DND-41 (cell line): Measurements from ENCODE around the gene SI.

Experiments
- ATAC-seq: fragments of 200-7000 bp; cut with Tn5 transposase; 3 replicates; pipeline ENCODE4 v1.9.1; 2021; ENCODE audit warnings: low read depth; ENCODE audit not compliant: insufficient read depth
- DNase-seq: peaks from one replicate; pipeline ENCODE4 v3.0.0-alpha.2; 2020
- H2AFZ ChIP-seq: 2 replicates; pipeline ENCODE4 v1.6.0; 2012; ENCODE audit warnings: low read depth, low read length
- H3K27ac ChIP-seq: 2 replicates; pipeline ENCODE4 v1.5.1; 2012; ENCODE audit warnings: low read length, inconsistent platforms
- H3K27me3 ChIP-seq: fragments of 200-600 bp; sonication (generic); 2 replicates; pipeline ENCODE4 v1.6.0; 2012; ENCODE audit warnings: low read length, mild to moderate bottlenecking, inconsistent platforms; ENCODE audit not compliant: insufficient read depth, poor library complexity
- H3K36me3 ChIP-seq: 2 replicates; pipeline ENCODE4 v1.5.1; 2012; ENCODE audit warnings: low read length, inconsistent platforms; ENCODE audit not compliant: insufficient read depth
- H3K4me1 ChIP-seq: 2 replicates; pipeline ENCODE4 v1.5.1; 2012; ENCODE audit warnings: mild to moderate bottlenecking, low read length; ENCODE audit not compliant: insufficient read depth
- H3K4me2 ChIP-seq: 2 replicates; pipeline ENCODE4 v1.6.0; 2012; ENCODE audit warnings: mild to moderate bottlenecking, moderate library complexity, low read length, inconsistent platforms; ENCODE audit not compliant: insufficient read depth
- H3K4me3 ChIP-seq, 2 experiments: fragments of 200-600 bp in 1 of 2; shearing (Covaris generic) in 1 of 2; 2 replicates each; pipeline ENCODE4 v1.5.1; 2012 to 2016; ENCODE audit warnings: inconsistent platforms in 2 of 2, low read length in 2 of 2, mild to moderate bottlenecking in 2 of 2, low read depth in 1 of 2, moderate library complexity in 1 of 2
- H3K79me2 ChIP-seq: 2 replicates; pipeline ENCODE4 v1.6.0; 2012; ENCODE audit warnings: low read length, inconsistent platforms; ENCODE audit not compliant: insufficient read depth
- H3K9ac ChIP-seq: 2 replicates; pipeline ENCODE4 v1.6.0; 2012; ENCODE audit warnings: low read depth, mild to moderate bottlenecking, inconsistent platforms, low read length, moderate library complexity
- H3K9me3 ChIP-seq: 2 replicates; pipeline ENCODE4 v1.5.1; 2012; ENCODE audit warnings: low read length, moderate library complexity, mild to moderate bottlenecking, inconsistent platforms; ENCODE audit not compliant: insufficient read depth, severe bottlenecking
- H4K20me1 ChIP-seq: 2 replicates; pipeline ENCODE4 v1.6.0; 2012; ENCODE audit warnings: low read length; ENCODE audit not compliant: insufficient read depth
- CTCF ChIP-seq: IDR thresholded peaks from 2 replicates; pipeline ENCODE4 v1.5.1; 2012; ENCODE audit warnings: borderline replicate concordance, low read length, moderate library complexity, mild to moderate bottlenecking; ENCODE audit not compliant: poor library complexity, severe bottlenecking; ENCODE audit errors: extremely low read depth
- EZH2 ChIP-seq: IDR thresholded peaks from 3 replicates; pipeline ENCODE4 v1.6.1; 2012; ENCODE audit warnings: borderline replicate concordance, low read depth, mild to moderate bottlenecking, moderate library complexity, low read length, inconsistent platforms; ENCODE audit not compliant: severe bottlenecking

Gene SI

GRCh38 chr3:165082650-165083049, 4.4 kb upstream of the SI start:
- H3K9me3 ChIP-seq: no peaks in the 10 kb centered on the region
- DNase-seq (no peak), ATAC-seq (no peak)
- H3K27ac ChIP-seq: no peak overlapping the region
- no peaks in the 10 kb centered on the region for H4K20me1 ChIP-seq
- no peaks in the 10 kb centered on the region for H3K27me3 ChIP-seq
- no peak overlapping the region for H3K9ac ChIP-seq
- no peak overlapping the region for H3K4me3 ChIP-seq
- no peaks in the 10 kb centered on the region for H3K79me2 ChIP-seq
- H3K4me1 ChIP-seq: no peaks in the 10 kb centered on the region
- H3K36me3 ChIP-seq: no peaks in the 10 kb centered on the region
- TF ChIP-seq CTCF: no peak
- H2AFZ ChIP-seq: no peak overlapping the region
- H3K4me2 ChIP-seq: no peak overlapping the region

GRCh38 chr3:165081183-165081582, 2.9 kb upstream of the SI start:
- Histone ChIP-seq H3K4me3 (no peak overlapping the region), H3K9me3 (no peaks in the 10 kb centered on the region), H3K4me2 (no peak overlapping the region), H3K79me2 (no peaks in the 10 kb centered on the region), H3K27me3 (no peaks in the 10 kb centered on the region), H3K27ac (no peak overlapping the region), H3K36me3 (no peaks in the 10 kb centered on the region), H2AFZ (no peak overlapping the region), H4K20me1 (no peaks in the 10 kb centered on the region), H3K9ac (no peak overlapping the region), H3K4me1 (no peaks in the 10 kb centered on the region)
- TF ChIP-seq EZH2: no peak
- TF ChIP-seq CTCF: no peak
- DNase-seq (no peak), ATAC-seq (no peak)

GRCh38 chr3:165075695-165076094, 2.6 kb downstream of the SI start:
- Histone ChIP-seq H3K9ac (no peak overlapping the region), H3K79me2 (no peaks in the 10 kb centered on the region), H4K20me1 (no peaks in the 10 kb centered on the region), H3K4me1 (no peaks in the 10 kb centered on the region), H3K27ac (no peak overlapping the region), H3K4me3 (no peak overlapping the region), H2AFZ (no peak overlapping the region), H3K4me2 (no peak overlapping the region), H3K9me3 (no peaks in the 10 kb centered on the region), H3K36me3 (no peaks in the 10 kb centered on the region), H3K27me3 (no peaks in the 10 kb centered on the region)
- ATAC-seq (no peak), DNase-seq (no peak)
- TF ChIP-seq CTCF (no peak), EZH2 (no peak)

GRCh38 chr3:165070682-165071081, 7.6 kb downstream of the SI start:
- no peak overlapping the region for H3K9ac ChIP-seq
- no peaks in the 10 kb centered on the region for H3K36me3 ChIP-seq
- TF ChIP-seq EZH2 (no peak), CTCF (no peak)
- no peaks in the 10 kb centered on the region for H3K79me2 ChIP-seq
- ATAC-seq (no peak), DNase-seq (no peak)
- no peak overlapping the region for H3K4me2 ChIP-seq
- no peaks in the 10 kb centered on the region for H4K20me1 ChIP-seq
- H3K9me3 ChIP-seq: no peaks in the 10 kb centered on the region
- H3K4me1 ChIP-seq: no peaks in the 10 kb centered on the region
- H2AFZ ChIP-seq: no peak overlapping the region
- H3K27me3 ChIP-seq: no peaks in the 10 kb centered on the region
- H3K4me3 ChIP-seq: no peak overlapping the region
- H3K27ac ChIP-seq: no peak overlapping the region
